ENCODE measurements around the gene MAP3K13.

Gene MAP3K13

GRCh38 chr3:185519021-185519420 lies 156.1 kb downstream of the MAP3K13 start:
- no peak for DNase-seq

DNA sequence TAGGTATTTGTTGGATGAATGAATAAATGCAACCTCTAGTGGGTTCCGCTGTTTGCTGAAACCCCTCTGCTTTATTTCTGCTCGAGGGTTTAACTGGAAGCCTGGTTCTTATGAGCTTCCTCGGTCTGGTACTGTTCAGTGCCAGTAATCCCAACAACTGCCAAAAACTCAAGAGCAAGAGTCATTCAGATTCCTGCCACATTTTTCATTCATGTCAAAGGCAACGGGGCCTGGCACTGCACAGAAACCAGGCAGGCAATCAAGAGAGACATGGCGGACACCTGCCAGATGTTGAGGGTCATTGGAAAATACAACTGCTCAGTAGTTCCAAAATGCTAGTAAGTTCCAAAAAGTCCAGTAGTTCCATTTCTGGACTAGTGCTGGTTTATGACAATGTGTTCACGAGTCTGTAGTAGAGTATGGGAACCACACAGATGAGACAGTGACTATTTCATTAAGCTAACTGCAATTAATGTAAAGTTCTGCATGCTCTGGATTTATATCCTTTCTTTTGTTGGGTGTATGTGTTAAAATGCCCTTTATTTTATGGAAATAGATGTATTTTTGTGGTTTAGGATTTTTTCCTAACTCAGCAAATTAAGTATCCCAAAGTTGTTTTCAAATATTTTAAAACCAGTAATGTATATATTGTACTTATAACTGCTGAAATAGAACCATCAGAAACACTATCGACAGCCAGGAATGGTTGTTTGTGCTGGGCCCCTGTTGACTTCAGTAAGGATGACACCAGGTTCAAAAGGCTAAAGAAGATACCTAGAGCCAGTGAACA lies 158.6 kb downstream of the MAP3K13 start:
- no peak for DNase-seq

DNA sequence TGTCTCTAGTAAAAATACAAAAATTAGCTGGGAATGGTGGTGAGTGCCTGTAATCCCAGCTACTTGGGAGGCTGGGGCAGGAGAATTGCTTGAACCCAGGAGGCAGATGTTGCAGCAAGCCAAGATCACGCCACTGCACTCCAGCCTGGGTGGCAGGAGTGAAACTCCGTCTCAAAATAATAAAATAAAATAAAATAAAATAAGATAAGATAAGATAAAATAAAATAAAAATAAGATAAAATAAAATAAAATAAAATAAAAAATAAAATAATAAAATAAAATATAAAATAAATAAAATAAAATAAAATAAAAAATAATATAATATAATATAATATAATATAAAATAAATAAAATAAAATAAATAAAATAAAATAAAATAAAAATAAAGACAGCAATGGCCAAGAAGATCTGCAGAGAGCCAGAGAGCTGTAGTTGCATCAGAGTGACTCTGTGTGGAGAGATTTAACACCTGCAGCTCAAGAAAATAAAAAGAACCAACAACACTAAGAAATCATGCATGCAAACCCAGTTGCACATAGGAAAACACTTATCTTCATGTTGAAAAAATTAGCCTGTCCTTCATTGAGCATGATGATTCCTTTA lies 163.5 kb downstream of the MAP3K13 start:
- no peak for DNase-seq

GRCh38 chr3:185527364-185527763 lies 164.4 kb downstream of the MAP3K13 start:
- DNase-seq: no peak

- no peak for DNase-seq
Observed at GRCh38 chr3:185528532-185528931, 165.6 kb downstream of the MAP3K13 start.

DNA sequence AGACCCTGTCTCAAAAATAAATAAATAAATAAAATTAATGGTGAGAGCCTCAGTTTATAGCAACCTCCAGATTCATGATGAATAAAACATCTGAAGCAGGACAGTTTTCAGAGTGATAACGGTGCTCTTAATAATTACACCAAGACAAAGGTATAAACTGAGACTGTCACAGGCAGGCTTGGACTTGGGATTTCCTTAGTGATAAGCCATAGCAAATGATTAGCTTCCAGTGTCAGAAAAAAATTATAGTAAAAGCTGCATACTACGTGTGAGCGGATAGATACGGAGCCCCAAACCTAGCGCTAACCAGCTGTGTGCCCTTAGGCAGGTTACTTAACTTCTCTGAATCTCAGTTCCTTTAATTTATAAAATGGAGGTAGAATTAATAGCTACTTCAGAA lies 167.9 kb downstream of the MAP3K13 start:
- DNase-seq: no peak

- no peak for DNase-seq
Observed at GRCh38 chr3:185532901-185533300, 170.0 kb downstream of the MAP3K13 start.

- no peak for DNase-seq
Observed at GRCh38 chr3:185534511-185534910, 171.6 kb downstream of the MAP3K13 start.

- peak in 2 of 5 experiments; percentile 5 to 80 for DNase-seq
Observed at GRCh38 chr3:185537369-185537970, 174.5 kb downstream of the MAP3K13 start.

Measured in T-helper 2 cell (primary cell).